ENCODE data around the gene LDOC1.
"Not testable (repeated sequence)": the region's sequence is repeated elsewhere in the genome, so short reads cannot be mapped to it uniquely, and the experiment has no call there.

LDOC1 gene

GRCh38 chrX:141176586-141177451 lies at the start of gene LDOC1:
Gene LDOC1, minus strand, starts transcription at chrX:141177129. Its CDS starts 108 bp downstream, at chrX:141177021.
- FAIRE-seq (no peak), DNase-seq (ENCODE audit: low spot score) (peak; percentile 77)

- no peak for DNase-seq (ENCODE audit: low spot score)
- FAIRE-seq: no peak
Measured at GRCh38 chrX:141221611-141222010, 44.7 kb upstream of the LDOC1 start.

GRCh38 chrX:141220342-141221008 lies 43.5 kb upstream of the LDOC1 start:
- DNase-seq (ENCODE audit: low spot score) (peak; percentile 15), FAIRE-seq (no peak)

GRCh38 chrX:141214196-141214595 lies 37.3 kb upstream of the LDOC1 start:
- no peak for DNase-seq (ENCODE audit: low spot score)
- FAIRE-seq: no peak

GRCh38 chrX:141201962-141202361 lies 25.0 kb upstream of the LDOC1 start:
- no peak for FAIRE-seq
- DNase-seq (ENCODE audit: low spot score): no peak

- not testable (repeated sequence) for FAIRE-seq
Measured at GRCh38 chrX:141188573-141188972, 11.6 kb upstream of the LDOC1 start.

GRCh38 chrX:141185366-141185765 lies 8.4 kb upstream of the LDOC1 start:
- FAIRE-seq: no peak

More at GRCh38 chrX:141188573-141188972, 11.6 kb upstream of the LDOC1 start:
- DNase-seq (ENCODE audit: low spot score): not testable (repeated sequence)

GRCh38 chrX:141183000-141183399 lies 6.1 kb upstream of the LDOC1 start:
- FAIRE-seq: no peak
- no peak for DNase-seq (ENCODE audit: low spot score)

More at GRCh38 chrX:141185366-141185765, 8.4 kb upstream of the LDOC1 start:
- no peak for DNase-seq (ENCODE audit: low spot score)

GRCh38 chrX:141180851-141181250 lies 3.9 kb upstream of the LDOC1 start:
- FAIRE-seq: no peak

GRCh38 chrX:141175786-141176185 lies 1.1 kb downstream of the LDOC1 start:
- no peak for DNase-seq (ENCODE audit: low spot score)
- no peak for FAIRE-seq

More at GRCh38 chrX:141180851-141181250, 3.9 kb upstream of the LDOC1 start:
- DNase-seq (ENCODE audit: low spot score): no peak

GRCh38 chrX:141164406-141164805 lies 12.5 kb downstream of the LDOC1 start:
- DNase-seq (ENCODE audit: low spot score) (no peak), FAIRE-seq (no peak)

GRCh38 chrX:141158084-141158483 lies 18.8 kb downstream of the LDOC1 start:
- DNase-seq (ENCODE audit: low spot score) (no peak), FAIRE-seq (no peak)

- DNase-seq (ENCODE audit: low spot score); FAIRE-seq: not testable (repeated sequence)
Measured at GRCh38 chrX:141155231-141155630, 21.7 kb downstream of the LDOC1 start.

GRCh38 chrX:141142946-141143345 lies 34.0 kb downstream of the LDOC1 start:
- FAIRE-seq (no peak), DNase-seq (ENCODE audit: low spot score) (no peak)

- FAIRE-seq (no peak), DNase-seq (ENCODE audit: low spot score) (no peak)
Measured at GRCh38 chrX:141133272-141133671, 43.7 kb downstream of the LDOC1 start.

GRCh38 chrX:141127146-141127545 lies 49.8 kb downstream of the LDOC1 start:
- DNase-seq (ENCODE audit: low spot score) (no peak), FAIRE-seq (no peak)
